PFSK-1 (cell line): ENCODE data around the gene NPAS2.

Experiments used
- FOXP2 ChIP-seq: optimal IDR thresholded peaks from 2 replicates; pipeline ENCODE3; 2011; ENCODE audit warnings: borderline replicate concordance, control low read depth, inconsistent platforms; ENCODE audit not compliant: insufficient read depth; ENCODE audit errors: extremely low read length, extremely low read depth
- POLR2AphosphoS5 ChIP-seq: IDR thresholded peaks from 2 replicates; pipeline ENCODE4 v1.6.1; 2012; ENCODE audit warnings: low read depth, mild to moderate bottlenecking, control low read depth, low read length, moderate library complexity
- SIN3A ChIP-seq: IDR thresholded peaks from 2 replicates; pipeline ENCODE4 v1.6.1; 2012; ENCODE audit warnings: mild to moderate bottlenecking, low read length, moderate library complexity, borderline replicate concordance; ENCODE audit not compliant: insufficient read depth
- TAF1 ChIP-seq: IDR thresholded peaks from 2 replicates; pipeline ENCODE4 v1.6.1; 2012; ENCODE audit warnings: low read length, control low read depth, borderline replicate concordance; ENCODE audit not compliant: insufficient read depth
- TF ChIP-seq, protein P1 (sequence below), 2 experiments: IDR thresholded peaks; 2 replicates each; pipeline versions ENCODE4 v1.6.1 to v1.8.0; 2011 to 2012; ENCODE audit warnings: low read depth in 2 of 2, low read length in 2 of 2, control low read depth in 1 of 2, inconsistent platforms in 1 of 2, mild to moderate bottlenecking in 1 of 2, moderate library complexity in 1 of 2; ENCODE audit not compliant: insufficient read depth in 1 of 2

DNA sequence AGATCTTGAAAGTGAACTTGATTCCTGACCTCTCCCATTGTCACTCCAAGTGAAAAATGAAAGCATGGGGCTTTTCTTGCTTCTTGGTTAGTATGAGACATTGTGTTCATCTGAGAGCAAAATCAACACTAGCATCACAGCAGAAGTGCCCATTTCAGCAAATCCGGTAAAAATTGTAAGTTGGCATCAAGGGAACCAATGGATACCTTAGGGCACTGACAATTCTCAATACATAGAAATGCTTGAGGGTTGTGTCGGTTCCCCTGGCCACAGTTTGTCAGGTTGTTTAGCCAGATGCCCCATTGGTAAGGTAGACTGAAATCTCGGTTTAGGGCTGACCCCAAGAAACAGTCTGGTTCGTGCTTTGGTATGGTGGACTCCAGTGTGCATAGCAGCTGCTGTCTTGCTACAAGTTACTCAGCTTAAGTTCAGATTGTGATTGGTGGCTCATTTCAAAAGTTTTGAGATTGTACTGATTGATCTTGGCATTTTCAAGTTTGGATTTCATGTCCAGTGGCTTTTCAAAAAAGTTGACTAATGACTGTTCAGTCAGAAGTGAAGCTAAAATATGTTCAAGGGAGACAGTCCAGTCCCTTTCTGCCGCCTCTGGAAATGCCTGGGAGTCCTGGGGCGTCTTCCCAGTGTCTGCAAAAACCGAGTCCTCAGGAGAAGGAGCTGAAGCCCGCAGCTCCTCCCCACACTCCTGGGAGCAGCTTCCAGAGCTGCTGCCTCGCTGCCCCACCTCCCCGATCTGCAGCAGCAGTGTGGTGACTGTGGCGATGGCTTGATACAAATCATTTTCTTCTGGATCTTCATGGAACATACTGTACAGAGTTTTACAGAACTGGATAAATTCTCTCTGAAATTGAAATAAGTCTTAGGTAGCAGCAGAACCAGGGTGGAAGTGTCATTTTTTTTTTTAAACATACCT lies 187.7 kb downstream of the NPAS2 start:
- peak; percentile 83 for TF ChIP-seq POLR2AphosphoS5
- TF ChIP-seq, protein P1, sequence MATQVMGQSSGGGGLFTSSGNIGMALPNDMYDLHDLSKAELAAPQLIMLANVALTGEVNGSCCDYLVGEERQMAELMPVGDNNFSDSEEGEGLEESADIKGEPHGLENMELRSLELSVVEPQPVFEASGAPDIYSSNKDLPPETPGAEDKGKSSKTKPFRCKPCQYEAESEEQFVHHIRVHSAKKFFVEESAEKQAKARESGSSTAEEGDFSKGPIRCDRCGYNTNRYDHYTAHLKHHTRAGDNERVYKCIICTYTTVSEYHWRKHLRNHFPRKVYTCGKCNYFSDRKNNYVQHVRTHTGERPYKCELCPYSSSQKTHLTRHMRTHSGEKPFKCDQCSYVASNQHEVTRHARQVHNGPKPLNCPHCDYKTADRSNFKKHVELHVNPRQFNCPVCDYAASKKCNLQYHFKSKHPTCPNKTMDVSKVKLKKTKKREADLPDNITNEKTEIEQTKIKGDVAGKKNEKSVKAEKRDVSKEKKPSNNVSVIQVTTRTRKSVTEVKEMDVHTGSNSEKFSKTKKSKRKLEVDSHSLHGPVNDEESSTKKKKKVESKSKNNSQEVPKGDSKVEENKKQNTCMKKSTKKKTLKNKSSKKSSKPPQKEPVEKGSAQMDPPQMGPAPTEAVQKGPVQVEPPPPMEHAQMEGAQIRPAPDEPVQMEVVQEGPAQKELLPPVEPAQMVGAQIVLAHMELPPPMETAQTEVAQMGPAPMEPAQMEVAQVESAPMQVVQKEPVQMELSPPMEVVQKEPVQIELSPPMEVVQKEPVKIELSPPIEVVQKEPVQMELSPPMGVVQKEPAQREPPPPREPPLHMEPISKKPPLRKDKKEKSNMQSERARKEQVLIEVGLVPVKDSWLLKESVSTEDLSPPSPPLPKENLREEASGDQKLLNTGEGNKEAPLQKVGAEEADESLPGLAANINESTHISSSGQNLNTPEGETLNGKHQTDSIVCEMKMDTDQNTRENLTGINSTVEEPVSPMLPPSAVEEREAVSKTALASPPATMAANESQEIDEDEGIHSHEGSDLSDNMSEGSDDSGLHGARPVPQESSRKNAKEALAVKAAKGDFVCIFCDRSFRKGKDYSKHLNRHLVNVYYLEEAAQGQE (IDR thresholded peaks at IDR 0.05; ENCODE audit: insufficient read depth in 1 of 2, low read depth in 2 of 2, low read length in 2 of 2) = no peak
- TF ChIP-seq SIN3A = no peak
- no peak for TF ChIP-seq TAF1
- TF ChIP-seq FOXP2 = no peak
